A549 (cell line): ENCODE data around the gene CARD19. TPM values are rescaled to one million over a fixed set of nuclear protein-coding genes. Genes with fewer than 3 reads are reported as not detected.

Experiments used
- ATAC-seq, 2 experiments: fragments of 200-7000 bp in 1 of 2; fragments of >200 bp in 1 of 2; cut with Nextera tagmentation in 1 of 2; cut with Tn5 transposase in 1 of 2; 3 replicates each; pipeline versions ENCODE4 v1.8.0 to v1.9.1; 2018 to 2020; ENCODE audit warnings: mild to moderate bottlenecking in 1 of 2, moderate library complexity in 1 of 2
- CTCF ChIA-PET: fragments of 300-600 bp; sonication (Branson Sonifier 250); formaldehyde crosslinking; extraction: SDS; loops from one replicate; lab custom pipeline; 2021; ENCODE audit warnings: antibody characterized with exemption, inconsistent platforms; lab: Yijun Ruan, JAX
- POLR2A ChIA-PET: fragments of 350-600 bp; formaldehyde crosslinking; extraction: SDS; loops from one replicate; lab custom pipeline; 2021; ENCODE audit warnings: antibody characterized with exemption, inconsistent platforms; lab: Yijun Ruan, JAX
- DNase-seq, 2 experiments: peaks; one replicate each; pipeline versions ENCODE4 v3.0.0 to v3.0.0-alpha.2; 2011 to 2016; ENCODE audit warnings: low read depth in 1 of 2, low spot score in 1 of 2
- FAIRE-seq: peaks from 2 replicates; lab custom pipeline; 2011; peaks lifted over from hg19 to GRCh38; lab: Jason Lieb, UNC
- H3K27ac ChIP-seq, 2 experiments: fragments of >200 bp; sonication (Bioruptor Twin); formaldehyde crosslinking; 3 replicates each; pipeline ENCODE4 v1.5.1; 2016 to 2017
- H3K4me1 ChIP-seq: fragments of >200 bp; sonication (Bioruptor Twin); formaldehyde crosslinking; 3 replicates; pipeline ENCODE4 v1.6.1; 2016
- H3K4me2 ChIP-seq: fragments of >200 bp; sonication (Bioruptor Twin); formaldehyde crosslinking; 3 replicates; pipeline ENCODE4 v1.6.1; 2016
- H3K4me3 ChIP-seq: fragments of >200 bp; sonication (Bioruptor Twin); formaldehyde crosslinking; 3 replicates; pipeline ENCODE4 v1.5.1; 2016
- H3K9me3 ChIP-seq: fragments of >200 bp; sonication (Bioruptor Twin); formaldehyde crosslinking; 3 replicates; pipeline ENCODE4 v1.6.1; 2016
- BCL3 ChIP-seq: fragments of >200 bp; sonication (Bioruptor Twin); formaldehyde crosslinking; IDR thresholded peaks from 3 replicates; pipeline ENCODE4 v1.6.1; 2016
- CBX8 ChIP-seq: fragments of 200-600 bp; sonication (generic); IDR thresholded peaks from 2 replicates; pipeline ENCODE4 v1.6.1; 2016
- CHD2 ChIP-seq: fragments of 150-350 bp; IDR thresholded peaks from 2 replicates; pipeline ENCODE4 v1.6.1; 2014; ENCODE audit warnings: low read length; ENCODE audit not compliant: partially characterized antibody
- CTCF ChIP-seq: fragments of >200 bp; sonication (Bioruptor Twin); formaldehyde crosslinking; IDR thresholded peaks from 3 replicates; pipeline ENCODE4 v1.5.1; 2016
- E2F6 ChIP-seq: IDR thresholded peaks from 2 replicates; pipeline ENCODE4 v1.6.1; 2012; ENCODE audit warnings: low read depth, borderline replicate concordance
- ELK1 ChIP-seq: fragments of 150-350 bp; IDR thresholded peaks from 2 replicates; pipeline ENCODE4 v1.6.1; 2014; ENCODE audit warnings: low read depth, mild to moderate bottlenecking, low read length
- EP300 ChIP-seq, 2 experiments: fragments of >200 bp; sonication (Bioruptor Twin); formaldehyde crosslinking; IDR thresholded peaks; 2 replicates in 1 of 2; 3 replicates in 1 of 2; pipeline ENCODE4 v1.6.1; 2016 to 2017
- FOSB ChIP-seq: fragments of 250-450 bp; sonication (Bioruptor Pico); IDR thresholded peaks from 2 replicates; pipeline ENCODE4 v1.5.0; 2020; ENCODE audit warnings: mild to moderate bottlenecking, moderate library complexity
- FOSL2 ChIP-seq, 2 experiments: fragments of 450-650 bp in 1 of 2; fragments of >200 bp in 1 of 2; sonication (Bioruptor Twin) in 1 of 2; formaldehyde crosslinking; IDR thresholded peaks; 2 replicates each; pipeline versions ENCODE4 v1.5.0 to v1.6.1; 2016 to 2020; ENCODE audit warnings: mild to moderate bottlenecking in 1 of 2, moderate library complexity in 1 of 2
- FOXS1 ChIP-seq: fragments of 250-450 bp; sonication (Bioruptor Pico); IDR thresholded peaks from 2 replicates; pipeline ENCODE4 v1.5.0; 2020; ENCODE audit warnings: mild to moderate bottlenecking, moderate library complexity
- HOXB13 ChIP-seq: fragments of 250-450 bp; sonication (Bioruptor Pico); IDR thresholded peaks from 2 replicates; pipeline ENCODE4 v1.5.0; 2020; ENCODE audit warnings: low read depth, mild to moderate bottlenecking, moderate library complexity
- HOXB5 ChIP-seq: fragments of 250-450 bp; sonication (Bioruptor Pico); IDR thresholded peaks from 2 replicates; pipeline ENCODE4 v1.5.0; 2020; ENCODE audit warnings: mild to moderate bottlenecking, moderate library complexity
- JUN ChIP-seq, 2 experiments: fragments of >200 bp; sonication (Bioruptor Twin); formaldehyde crosslinking; IDR thresholded peaks; 2 replicates in 1 of 2; 3 replicates in 1 of 2; pipeline ENCODE4 v1.6.1; 2016 to 2017
- KDM5A ChIP-seq: fragments of 200-600 bp; sonication (generic); IDR thresholded peaks from 2 replicates; pipeline ENCODE4 v1.6.1; 2016; ENCODE audit warnings: antibody characterized with exemption, mild to moderate bottlenecking
- MYC ChIP-seq: IDR thresholded peaks from 2 replicates; pipeline ENCODE4 v1.6.1; 2012; ENCODE audit warnings: mild to moderate bottlenecking, inconsistent platforms, low read length, improper control_type of control experiment, borderline replicate concordance
- NR3C1 ChIP-seq: fragments of >200 bp; sonication (Bioruptor Twin); formaldehyde crosslinking; IDR thresholded peaks from 3 replicates; pipeline ENCODE4 v1.6.1; 2017
- PHF8 ChIP-seq: fragments of 200-600 bp; sonication (generic); IDR thresholded peaks from 2 replicates; pipeline ENCODE4 v1.6.1; 2016; ENCODE audit warnings: low read depth, mild to moderate bottlenecking, antibody characterized with exemption, moderate library complexity, borderline replicate concordance
- POLR2AphosphoS2 ChIP-seq: conservative IDR thresholded peaks from 2 replicates; pipeline ENCODE4 v1.6.1; 2012; ENCODE audit warnings: low read length, improper control_type of control experiment, inconsistent platforms
- RARB ChIP-seq: fragments of 250-450 bp; sonication (Bioruptor Pico); IDR thresholded peaks from 2 replicates; pipeline ENCODE4 v1.8.0; 2021; ENCODE audit warnings: mild to moderate bottlenecking, moderate library complexity
- RCOR1 ChIP-seq: fragments of 150-350 bp; IDR thresholded peaks from 2 replicates; pipeline ENCODE4 v1.6.1; 2014; ENCODE audit warnings: antibody characterized with exemption, low read length, low read depth
- REST ChIP-seq: fragments of 200-600 bp; sonication (generic); IDR thresholded peaks from 2 replicates; pipeline ENCODE4 v1.6.1; 2016; ENCODE audit warnings: antibody characterized with exemption, mild to moderate bottlenecking, moderate library complexity
- SMC3 ChIP-seq: fragments of >200 bp; sonication (Bioruptor Twin); formaldehyde crosslinking; IDR thresholded peaks from 3 replicates; pipeline ENCODE4 v1.6.1; 2018; ENCODE audit warnings: inconsistent platforms
- TFCP2L1 ChIP-seq: fragments of 250-450 bp; sonication (Bioruptor Pico); IDR thresholded peaks from 2 replicates; pipeline ENCODE4 v1.5.0; 2021; ENCODE audit warnings: mild to moderate bottlenecking
- ZFP36 ChIP-seq: fragments of 450-650 bp; IDR thresholded peaks from 2 replicates; pipeline ENCODE4 v1.6.1; 2014; ENCODE audit warnings: borderline replicate concordance; ENCODE audit not compliant: partially characterized antibody
- WGBS: methylation state at CpG from one replicate; pipeline ENCODE4 v1.1.6; 2017; ENCODE audit errors: missing lambda C conversion rate; 5-methylcytosine and 5-hydroxymethylcytosine counted together
- polyA plus RNA-seq, 4 experiments: library from polyadenylated mRNA; depleted of rRNA in 3 of 4; stranded (reverse); fragments of >200 nt; fragmentation: RNase III in 1 of 4; extraction: RNeasy Plus Mini Kit Qiagen cat#74134 plus additional on column Dnase treatment in 1 of 4; gene quantifications; 2 replicates in 3 of 4; 3 replicates in 1 of 4; pipeline ENCODE4 v1.2.3, GENCODE V29; 2011 to 2017

CARD19 gene
- polyA plus RNA-seq, 2 of the 4 experiments (the other 2 are of a cell fraction) = 27.6 to 30.3 TPM

DNA sequence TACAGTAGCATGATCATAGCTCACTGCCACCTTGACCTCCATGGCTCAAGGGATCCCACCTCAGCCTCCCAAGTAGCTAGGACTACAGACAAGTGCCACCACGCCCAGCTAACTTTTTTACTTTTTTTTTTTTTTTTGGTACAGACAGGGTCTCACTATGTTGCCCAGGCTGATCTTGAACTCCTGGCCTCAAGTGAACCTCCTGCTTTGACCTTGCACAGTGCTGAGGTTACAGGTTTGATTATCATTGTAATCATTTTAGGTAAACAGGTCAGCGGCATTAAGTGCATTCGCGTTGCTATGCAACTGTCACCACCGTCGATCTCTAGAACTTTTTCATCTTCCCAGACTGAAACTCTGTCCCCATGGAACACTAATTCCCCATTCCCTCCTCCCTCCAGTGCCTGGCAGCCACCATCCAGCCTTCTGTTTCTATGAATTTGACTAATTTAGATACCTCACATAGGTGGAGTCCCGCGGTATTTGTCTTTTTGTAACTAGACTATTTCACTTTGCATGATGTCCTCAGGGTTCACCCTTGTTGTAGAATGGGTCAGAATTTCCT is 5.8 kb upstream of the CARD19 start:
- ChIA-PET CTCF (interaction anchor here (0.6 to 3.4 kb wide), 3 partner anchors 73 to 1365 kb away, joined by 3 to 12 read pairs (median 4); no protein-coding TSS in a partner anchor), POLR2A (no interaction called here)
- H3K4me3 ChIP-seq = no peak overlapping the region
- no peak overlapping the region for H3K4me2 ChIP-seq
- no peak overlapping the region for H3K27ac ChIP-seq
- H3K9me3 ChIP-seq = peaks cover 19% of the 10 kb centered on the region
- peaks cover 38% of the 10 kb centered on the region for H3K4me1 ChIP-seq
- 93% methylated on average over 8 of the region's 8 CpGs for WGBS
- no peak for TF ChIP-seq MYC
- TF ChIP-seq RARB (CRISPR knock-in tag) = no peak
- TF ChIP-seq HOXB13 (CRISPR knock-in tag) = no peak
- TF ChIP-seq FOSL2 (IDR thresholded peaks at IDR 0.05) = no peak
- no peak for TF ChIP-seq FOSL2 (CRISPR knock-in tag; IDR thresholded peaks at IDR 0.05)
- TF ChIP-seq FOSB (CRISPR knock-in tag) = no peak
- no peak for TF ChIP-seq ZFP36
- TF ChIP-seq ELK1 = no peak
- TF ChIP-seq E2F6 = no peak
- no peak for TF ChIP-seq TFCP2L1 (CRISPR knock-in tag)
- no peak for TF ChIP-seq BCL3
- no peak for TF ChIP-seq CBX8
- TF ChIP-seq HOXB5 (CRISPR knock-in tag) = no peak
- TF ChIP-seq KDM5A = no peak
- TF ChIP-seq CTCF = no peak
- TF ChIP-seq NR3C1 = no peak
- TF ChIP-seq PHF8 = no peak
- no peak for ATAC-seq
- FAIRE-seq = no peak
- no peak for DNase-seq

- ATAC-seq (no peak), FAIRE-seq (no peak), DNase-seq (no peak)
- Histone ChIP-seq H3K4me2 (no peak overlapping the region), H3K27ac (peak overlapping the region; percentile 42 to 47; a peak in 4 of 6 replicates), H3K4me3 (no peak overlapping the region), H3K9me3 (peaks cover 19% of the 10 kb centered on the region), H3K4me1 (peaks cover 38% of the 10 kb centered on the region)
- TF ChIP-seq PHF8 (no peak), FOXS1 (CRISPR knock-in tag) (no peak), JUN (IDR thresholded peaks at IDR 0.05) (no peak), POLR2AphosphoS2 (no peak), CHD2 (no peak), E2F6 (no peak), ELK1 (no peak), RCOR1 (no peak), SMC3 (no peak), HOXB13 (CRISPR knock-in tag) (no peak), HOXB5 (CRISPR knock-in tag) (no peak), EP300 (IDR thresholded peaks at IDR 0.05) (no peak), REST (no peak)
- 74% methylated on average over 4 of the region's 4 CpGs for WGBS
- POLR2A ChIA-PET = interaction anchor here (1.0 kb wide), 1 partner anchor 43 kb away, joined by 3 read pairs; the partner anchor contains the start of gene NINJ1
- CTCF ChIA-PET = interaction anchor here (0.7 to 2.1 kb wide), 5 partner anchors 18 to 1364 kb away, joined by 3 to 10 read pairs (median 3); no protein-coding TSS in a partner anchor
Observed at GRCh38 chr9:93091056-93091452, 5.0 kb upstream of the CARD19 start.
